SK-N-MC (cell line): ENCODE data around the gene PCBP2.

Experiments used
- DNase-seq: peaks from one replicate; pipeline ENCODE4 v3.0.0-alpha.2; 2011; ENCODE audit warnings: low read depth, low spot score
- H3K27ac ChIP-seq: fragments of 200-600 bp; sonication (generic); 2 replicates; pipeline ENCODE4 v1.5.1; 2016; ENCODE audit warnings: mixed run types
- H3K36me3 ChIP-seq: fragments of 200-600 bp; sonication (generic); 2 replicates; pipeline ENCODE4 v1.6.1; 2017; ENCODE audit warnings: antibody characterized with exemption, low read length, mixed read lengths; ENCODE audit not compliant: insufficient read depth
- H3K4me3 ChIP-seq: fragments of 200-600 bp; sonication (generic); 2 replicates; pipeline ENCODE4 v1.5.1; 2016
- H3K9ac ChIP-seq: fragments of 200-600 bp; sonication (generic); 2 replicates; pipeline ENCODE4 v1.8.0; 2017; ENCODE audit warnings: mixed run types, mixed read lengths; ENCODE audit not compliant: insufficient read length
- H3K9me3 ChIP-seq: fragments of 200-600 bp; sonication (generic); 2 replicates; pipeline ENCODE4 v1.6.1; 2017; ENCODE audit warnings: low read depth, mild to moderate bottlenecking, antibody characterized with exemption, low read length, moderate library complexity, mixed read lengths
- EZH2 ChIP-seq: fragments of 200-600 bp; sonication (generic); IDR thresholded peaks from one replicate; pipeline ENCODE4 v1.6.1; 2017; ENCODE audit warnings: antibody characterized with exemption
- FOXP2 ChIP-seq: optimal IDR thresholded peaks from 2 replicates; pipeline ENCODE3; 2011; ENCODE audit warnings: mild to moderate bottlenecking, moderate library complexity; ENCODE audit not compliant: insufficient read depth; ENCODE audit errors: extremely low read length, control extremely low read depth
- POLR2AphosphoS5 ChIP-seq: IDR thresholded peaks from 2 replicates; pipeline ENCODE4 v1.6.1; 2012; ENCODE audit warnings: mild to moderate bottlenecking, low read depth, low read length, borderline replicate concordance

PCBP2 gene

GRCh38 chr12:53499266-53500141, 47.6 kb downstream of the PCBP2 start, which contains the start of gene MAP3K12:
Gene MAP3K12 (minus strand): TSS chr12:53499458. CDS start chr12:53487391, 12,067 bp downstream.
- H3K9me3 ChIP-seq = no peaks in the 10 kb centered on the region
- H3K27ac ChIP-seq = peak within 1 kb of the TSS; percentile 91
- peak within 1 kb of the TSS; percentile 72 for H3K9ac ChIP-seq
- peak within 1 kb of the TSS; percentile 99 for H3K4me3 ChIP-seq
- no peak for TF ChIP-seq FOXP2
- TF ChIP-seq POLR2AphosphoS5 = peak; percentile 5; the same call in 1 of the 2 replicates
- no peak for TF ChIP-seq EZH2
- no peak for DNase-seq
- H3K36me3 ChIP-seq = peaks cover 17% of the 10 kb centered on the region

- peak; percentile 76 for TF ChIP-seq POLR2AphosphoS5
- no peak for TF ChIP-seq EZH2
- peaks cover 25% of the 10 kb centered on the region for H3K36me3 ChIP-seq
- H3K27ac ChIP-seq = peak overlapping the region; percentile 91
- no peak for DNase-seq
- H3K9me3 ChIP-seq = no peaks in the 10 kb centered on the region
- H3K4me3 ChIP-seq = peak overlapping the region; percentile 99
- peak overlapping the region; percentile 72 for H3K9ac ChIP-seq
Observed at GRCh38 chr12:53500142-53500775, 48.4 kb downstream of the PCBP2 start.

- peak within 1 kb of the TSS; percentile 99 for H3K27ac ChIP-seq
- peak; percentile 99 for DNase-seq
Observed at GRCh38 chr12:53500776-53501614, 49.1 kb downstream of the PCBP2 start, which contains the start of gene TARBP2. Gene TARBP2 (plus strand): TSS chr12:53501283. CDS start chr12:53501409, 126 bp downstream.

GRCh38 chr12:53501615-53502181, 49.8 kb downstream of the PCBP2 start:
- Histone ChIP-seq H3K27ac (peak overlapping the region; percentile 99), H3K36me3 (peaks cover 39% of the 10 kb centered on the region), H3K9me3 (no peaks in the 10 kb centered on the region), H3K9ac (peak overlapping the region; percentile 99), H3K4me3 (peak overlapping the region; percentile 99)
- DNase-seq = no peak
- TF ChIP-seq FOXP2 = no peak
- TF ChIP-seq EZH2 = no peak
- TF ChIP-seq POLR2AphosphoS5 = peak; percentile 38

More at GRCh38 chr12:53500776-53501614, 49.1 kb downstream of the PCBP2 start, which contains the start of gene TARBP2:
- peak within 1 kb of the TSS; percentile 99 for H3K9ac ChIP-seq
- H3K9me3 ChIP-seq = no peaks in the 10 kb centered on the region
- H3K36me3 ChIP-seq = peaks cover 32% of the 10 kb centered on the region
- H3K4me3 ChIP-seq = peak within 1 kb of the TSS; percentile 99
- TF ChIP-seq POLR2AphosphoS5 = peak; percentile 89
- TF ChIP-seq FOXP2 = no peak
- TF ChIP-seq EZH2 = no peak

GRCh38 chr12:53502331-53502730, 50.4 kb downstream of the PCBP2 start:
- DNase-seq = no peak
- peaks cover 42% of the 10 kb centered on the region for H3K36me3 ChIP-seq
- no peak for TF ChIP-seq POLR2AphosphoS5
- TF ChIP-seq EZH2 = no peak
- TF ChIP-seq FOXP2 = no peak
- H3K9ac ChIP-seq = peak overlapping the region; percentile 99
- H3K4me3 ChIP-seq = peak overlapping the region; percentile 99
- no peaks in the 10 kb centered on the region for H3K9me3 ChIP-seq
- peak overlapping the region; percentile 99 for H3K27ac ChIP-seq

- no peak for TF ChIP-seq FOXP2
- no peak for TF ChIP-seq EZH2
- no peak for TF ChIP-seq POLR2AphosphoS5
- Histone ChIP-seq H3K4me3 (peak overlapping the region; percentile 99), H3K9me3 (no peaks in the 10 kb centered on the region), H3K27ac (peak overlapping the region; percentile 99), H3K36me3 (peaks cover 42% of the 10 kb centered on the region), H3K9ac (peak overlapping the region; percentile 99)
- no peak for DNase-seq
Observed at GRCh38 chr12:53502983-53503728, 51.3 kb downstream of the PCBP2 start.

GRCh38 chr12:53504004-53504920, 52.4 kb downstream of the PCBP2 start:
- peaks cover 42% of the 10 kb centered on the region for H3K36me3 ChIP-seq
- H3K27ac ChIP-seq = peak overlapping the region; percentile 99; the same call in 1 of the 2 replicates
- H3K9me3 ChIP-seq = no peaks in the 10 kb centered on the region
- no peak overlapping the region for H3K4me3 ChIP-seq
- H3K9ac ChIP-seq = no peak overlapping the region
- TF ChIP-seq EZH2 (no peak), POLR2AphosphoS5 (no peak), FOXP2 (no peak)
- DNase-seq = no peak
